Activated CD4-positive, alpha-beta memory T cell treated with anti-CD3 and anti-CD28 coated beads, Interleukin-2, amount 10 ng/mL, durations not matched to agents 7 days and 5 days (primary cell): ENCODE measurements around the gene CLMN. TPM values are rescaled to one million over a fixed set of nuclear protein-coding genes. Genes with fewer than 3 reads are reported as not detected.

Experiments
- CTCF ChIA-PET: fragments of 350-600 bp; sonication (Branson Sonifier 250); formaldehyde crosslinking; loops from one replicate; lab custom pipeline; 2021; ENCODE audit warnings: antibody characterized with exemption, inconsistent platforms; lab: Charles Lee
- POLR2A ChIA-PET: fragments of 350-600 bp; sonication (Branson Sonifier 250); formaldehyde crosslinking; loops from one replicate; lab custom pipeline; 2021; ENCODE audit warnings: antibody characterized with exemption; lab: Charles Lee
- DNase-seq: peaks from one replicate; pipeline ENCODE4 v3.0.0-alpha.2; 2020
- H3K27ac Mint-ChIP-seq: one replicate; pipeline ENCODE4 v1.8.0; 2021; ENCODE audit warnings: mild to moderate bottlenecking, mixed read lengths
- H3K27me3 Mint-ChIP-seq: one replicate; pipeline ENCODE4 v1.8.0; 2021; ENCODE audit warnings: mixed read lengths
- H3K36me3 Mint-ChIP-seq: one replicate; pipeline ENCODE4 v1.8.0; 2021; ENCODE audit warnings: low read depth, mixed read lengths
- H3K4me1 Mint-ChIP-seq: one replicate; pipeline ENCODE4 v1.8.0; 2021; ENCODE audit warnings: mixed read lengths
- H3K4me3 Mint-ChIP-seq: one replicate; pipeline ENCODE4 v1.8.0; 2021; ENCODE audit warnings: mild to moderate bottlenecking, mixed read lengths
- H3K9me3 Mint-ChIP-seq: one replicate; pipeline ENCODE4 v1.8.0; 2021; ENCODE audit warnings: mixed read lengths
- total RNA-seq, 2 experiments: library from RNA; stranded (reverse); gene quantifications; one replicate each; pipeline ENCODE4 v1.2.3, GENCODE V29; 2021

CLMN gene
- total RNA-seq, 2 experiments from 2014 or later = 0.33 to 0.48 TPM

DNA sequence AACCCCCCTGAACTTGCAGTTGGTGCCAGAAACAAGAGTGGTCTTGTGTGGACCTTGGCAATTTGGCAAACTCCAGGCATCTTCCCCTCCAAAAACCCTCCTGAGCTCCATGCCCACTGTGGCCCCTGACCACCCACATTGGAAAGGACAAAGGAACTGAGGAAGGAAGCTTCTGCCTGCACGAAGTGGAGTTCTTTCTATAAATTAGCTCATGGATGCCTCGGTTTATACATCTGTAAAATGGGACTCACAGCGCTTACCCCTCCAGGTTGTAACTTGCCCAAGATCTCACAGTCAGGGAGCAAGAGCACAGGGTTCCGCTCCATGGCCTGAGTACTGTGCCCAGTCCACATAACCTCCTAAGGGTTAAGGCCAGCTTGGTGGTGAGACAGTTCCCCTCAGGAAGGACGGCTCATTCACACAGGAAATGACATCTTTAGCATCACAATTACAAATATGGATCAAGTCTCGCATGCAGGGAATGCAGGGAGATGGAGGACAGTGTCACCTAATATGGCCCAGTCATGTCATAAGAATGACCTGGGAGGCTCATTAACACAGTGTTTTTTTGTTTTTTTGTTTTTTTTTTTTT is 66.6 kb downstream of the CLMN start:
- Mint-ChIP-seq H3K27me3 (peaks cover 6% of the 10 kb centered on the region), H3K4me1 (peaks cover 4% of the 10 kb centered on the region), H3K36me3 (no peaks in the 10 kb centered on the region), H3K27ac (no peak overlapping the region), H3K9me3 (no peaks in the 10 kb centered on the region), H3K4me3 (no peak overlapping the region)
- ChIA-PET CTCF (no interaction called here), POLR2A (no interaction called here)
- no peak for DNase-seq

GRCh38 chr14:95252219-95252618 is 67.5 kb downstream of the CLMN start:
- Mint-ChIP-seq H3K9me3 (no peaks in the 10 kb centered on the region), H3K4me3 (no peak overlapping the region), H3K4me1 (peaks cover 4% of the 10 kb centered on the region), H3K27ac (no peak overlapping the region), H3K36me3 (no peaks in the 10 kb centered on the region), H3K27me3 (peaks cover 9% of the 10 kb centered on the region)
- no peak for DNase-seq
- POLR2A ChIA-PET = no interaction called here
- CTCF ChIA-PET = no interaction called here

DNA sequence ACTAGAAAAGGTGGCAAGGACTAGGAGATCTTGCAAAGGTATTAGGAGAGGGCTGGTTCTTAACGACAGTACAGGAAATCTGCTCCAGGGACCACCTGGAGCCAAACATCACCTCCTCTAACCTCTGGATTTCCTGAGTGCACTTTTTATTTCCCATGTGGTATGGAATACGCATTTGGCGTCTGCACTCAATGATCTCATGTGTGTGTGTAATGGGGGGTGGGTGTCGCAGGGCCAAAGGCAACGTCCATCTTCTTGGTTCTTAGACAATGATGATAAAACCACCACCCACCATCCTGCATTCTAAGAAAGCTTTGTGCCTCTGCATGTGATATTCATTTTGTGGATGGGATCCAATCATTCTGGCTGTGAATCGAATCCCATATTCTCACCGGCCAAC is 68.8 kb downstream of the CLMN start:
- Mint-ChIP-seq H3K4me1 (peaks cover 4% of the 10 kb centered on the region), H3K36me3 (no peaks in the 10 kb centered on the region), H3K27ac (no peak overlapping the region), H3K27me3 (peaks cover 9% of the 10 kb centered on the region), H3K9me3 (no peaks in the 10 kb centered on the region), H3K4me3 (no peak overlapping the region)
- ChIA-PET CTCF (no interaction called here), POLR2A (no interaction called here)
- DNase-seq = no peak

GRCh38 chr14:95250140-95250769 is 69.5 kb downstream of the CLMN start:
- POLR2A ChIA-PET = interaction anchor here (0.7 kb wide), 1 partner anchor 40 kb away, joined by 3 read pairs; no protein-coding TSS in a partner anchor
- H3K27me3 Mint-ChIP-seq = peaks cover 9% of the 10 kb centered on the region

GRCh38 chr14:95248432-95248831 is 71.3 kb downstream of the CLMN start:
- H3K4me1 Mint-ChIP-seq = no peaks in the 10 kb centered on the region
- ChIA-PET POLR2A (no interaction called here), CTCF (no interaction called here)
- no peaks in the 10 kb centered on the region for H3K36me3 Mint-ChIP-seq
- peaks cover 9% of the 10 kb centered on the region for H3K27me3 Mint-ChIP-seq
- no peaks in the 10 kb centered on the region for H3K9me3 Mint-ChIP-seq
- no peak overlapping the region for H3K27ac Mint-ChIP-seq
- DNase-seq = no peak
- H3K4me3 Mint-ChIP-seq = no peak overlapping the region

More at GRCh38 chr14:95250140-95250769, 69.5 kb downstream of the CLMN start:
- no peak overlapping the region for H3K27ac Mint-ChIP-seq
- no peaks in the 10 kb centered on the region for H3K36me3 Mint-ChIP-seq
- no peaks in the 10 kb centered on the region for H3K4me1 Mint-ChIP-seq
- DNase-seq = no peak
- H3K4me3 Mint-ChIP-seq = no peak overlapping the region
- H3K9me3 Mint-ChIP-seq = no peaks in the 10 kb centered on the region
- CTCF ChIA-PET = no interaction called here

GRCh38 chr14:95246870-95247269 is 72.8 kb downstream of the CLMN start:
- Mint-ChIP-seq H3K4me3 (no peak overlapping the region), H3K27me3 (peaks cover 9% of the 10 kb centered on the region), H3K27ac (no peak overlapping the region), H3K4me1 (no peaks in the 10 kb centered on the region), H3K9me3 (no peaks in the 10 kb centered on the region), H3K36me3 (no peaks in the 10 kb centered on the region)
- CTCF ChIA-PET = no interaction called here
- POLR2A ChIA-PET = no interaction called here
- DNase-seq = no peak

GRCh38 chr14:95245334-95245733 is 74.4 kb downstream of the CLMN start:
- H3K4me1 Mint-ChIP-seq = no peaks in the 10 kb centered on the region
- no peak overlapping the region for H3K4me3 Mint-ChIP-seq
- no peak overlapping the region for H3K27ac Mint-ChIP-seq
- no peak for DNase-seq
- CTCF ChIA-PET = no interaction called here
- peaks cover 9% of the 10 kb centered on the region for H3K27me3 Mint-ChIP-seq
- no peaks in the 10 kb centered on the region for H3K36me3 Mint-ChIP-seq
- POLR2A ChIA-PET = no interaction called here
- no peaks in the 10 kb centered on the region for H3K9me3 Mint-ChIP-seq

- no peak for DNase-seq
- CTCF ChIA-PET = no interaction called here
- Mint-ChIP-seq H3K27ac (no peak overlapping the region), H3K27me3 (peaks cover 9% of the 10 kb centered on the region), H3K4me1 (no peaks in the 10 kb centered on the region), H3K36me3 (no peaks in the 10 kb centered on the region), H3K9me3 (no peaks in the 10 kb centered on the region), H3K4me3 (no peak overlapping the region)
- POLR2A ChIA-PET = no interaction called here
Measured at GRCh38 chr14:95244587-95244986, 75.1 kb downstream of the CLMN start.

DNA sequence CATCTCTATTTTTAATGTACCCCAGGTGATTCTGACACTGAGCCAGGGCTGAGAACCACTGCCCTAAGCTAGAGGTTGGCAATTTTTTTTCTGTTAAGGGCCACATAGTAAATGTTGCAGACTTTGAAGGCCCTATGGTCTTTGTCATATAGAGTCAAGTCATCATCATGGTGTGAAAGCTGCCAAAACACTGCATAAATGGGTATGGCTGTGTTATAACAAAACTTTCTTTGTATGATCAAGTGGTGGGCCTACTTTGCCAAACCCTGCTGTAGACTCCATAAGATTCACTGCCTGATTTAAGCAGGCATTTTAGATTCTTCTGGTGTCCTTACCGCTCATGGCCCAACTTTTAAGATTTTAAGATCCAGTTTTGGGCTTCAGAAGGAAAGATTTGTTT is 76.8 kb downstream of the CLMN start:
- no peaks in the 10 kb centered on the region for H3K4me1 Mint-ChIP-seq
- H3K36me3 Mint-ChIP-seq = no peaks in the 10 kb centered on the region
- H3K27ac Mint-ChIP-seq = no peak overlapping the region
- peaks cover 4% of the 10 kb centered on the region for H3K27me3 Mint-ChIP-seq
- H3K4me3 Mint-ChIP-seq = no peak overlapping the region
- H3K9me3 Mint-ChIP-seq = no peaks in the 10 kb centered on the region
- CTCF ChIA-PET = no interaction called here
- DNase-seq = no peak
- POLR2A ChIA-PET = no interaction called here

GRCh38 chr14:95240859-95241813 is 78.6 kb downstream of the CLMN start:
- POLR2A ChIA-PET = no interaction called here

GRCh38 chr14:95238487-95239298 is 81.0 kb downstream of the CLMN start:
- CTCF ChIA-PET = no interaction called here

More at GRCh38 chr14:95240859-95241813, 78.6 kb downstream of the CLMN start:
- CTCF ChIA-PET = no interaction called here
- H3K9me3 Mint-ChIP-seq = no peaks in the 10 kb centered on the region
- no peaks in the 10 kb centered on the region for H3K4me1 Mint-ChIP-seq
- DNase-seq = no peak
- no peak overlapping the region for H3K4me3 Mint-ChIP-seq
- no peaks in the 10 kb centered on the region for H3K36me3 Mint-ChIP-seq
- H3K27me3 Mint-ChIP-seq = peaks cover 2% of the 10 kb centered on the region
- H3K27ac Mint-ChIP-seq = no peak overlapping the region

DNA sequence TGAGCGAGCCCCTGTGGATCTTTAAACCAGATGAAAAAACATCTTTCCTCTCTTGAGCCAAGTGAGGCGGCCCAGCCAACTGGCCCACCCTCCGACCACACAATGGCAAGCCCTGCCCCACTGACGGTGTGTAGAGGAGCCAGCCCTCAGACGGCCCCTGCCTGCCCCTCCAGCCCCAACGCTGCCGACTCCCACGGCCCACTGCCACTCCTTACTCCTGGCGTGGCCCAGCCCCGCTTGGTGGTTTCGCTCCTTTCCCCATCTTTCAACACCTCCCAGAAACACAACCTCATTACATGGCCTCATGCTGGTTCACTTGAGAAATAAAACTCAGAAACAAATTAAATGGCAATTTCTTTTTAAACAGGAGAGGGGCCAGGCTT is 81.8 kb downstream of the CLMN start:
- DNase-seq = no peak
- CTCF ChIA-PET = no interaction called here
- no peak overlapping the region for H3K27ac Mint-ChIP-seq
- H3K9me3 Mint-ChIP-seq = no peaks in the 10 kb centered on the region
- H3K4me1 Mint-ChIP-seq = no peaks in the 10 kb centered on the region
- POLR2A ChIA-PET = no interaction called here
- H3K36me3 Mint-ChIP-seq = no peaks in the 10 kb centered on the region
- peaks cover 5% of the 10 kb centered on the region for H3K27me3 Mint-ChIP-seq
- no peak overlapping the region for H3K4me3 Mint-ChIP-seq

More at GRCh38 chr14:95238487-95239298, 81.0 kb downstream of the CLMN start:
- no peaks in the 10 kb centered on the region for H3K9me3 Mint-ChIP-seq
- H3K4me3 Mint-ChIP-seq = no peak overlapping the region
- no peaks in the 10 kb centered on the region for H3K36me3 Mint-ChIP-seq
- POLR2A ChIA-PET = interaction anchor here (0.6 kb wide), 1 partner anchor 1738 kb away, joined by 5 read pairs; no protein-coding TSS in a partner anchor
- DNase-seq = no peak
- no peak overlapping the region for H3K27ac Mint-ChIP-seq
- no peaks in the 10 kb centered on the region for H3K4me1 Mint-ChIP-seq
- H3K27me3 Mint-ChIP-seq = peaks cover 2% of the 10 kb centered on the region
